Medulla oblongata (tissue), 1 donor: ENCODE measurements around the gene ZNF236.
A peak's percentile ranks its signal among the peaks of the same experiment; 100 is the strongest.
"Not testable (repeated sequence)": the region's sequence is repeated elsewhere in the genome, so short reads cannot be mapped to it uniquely, and the experiment has no call there.

Source experiments
- DNase-seq: peaks from one replicate; pipeline ENCODE4 v3.0.0-alpha.2; 2015; ENCODE audit errors: extremely low spot score

Gene ZNF236

DNA sequence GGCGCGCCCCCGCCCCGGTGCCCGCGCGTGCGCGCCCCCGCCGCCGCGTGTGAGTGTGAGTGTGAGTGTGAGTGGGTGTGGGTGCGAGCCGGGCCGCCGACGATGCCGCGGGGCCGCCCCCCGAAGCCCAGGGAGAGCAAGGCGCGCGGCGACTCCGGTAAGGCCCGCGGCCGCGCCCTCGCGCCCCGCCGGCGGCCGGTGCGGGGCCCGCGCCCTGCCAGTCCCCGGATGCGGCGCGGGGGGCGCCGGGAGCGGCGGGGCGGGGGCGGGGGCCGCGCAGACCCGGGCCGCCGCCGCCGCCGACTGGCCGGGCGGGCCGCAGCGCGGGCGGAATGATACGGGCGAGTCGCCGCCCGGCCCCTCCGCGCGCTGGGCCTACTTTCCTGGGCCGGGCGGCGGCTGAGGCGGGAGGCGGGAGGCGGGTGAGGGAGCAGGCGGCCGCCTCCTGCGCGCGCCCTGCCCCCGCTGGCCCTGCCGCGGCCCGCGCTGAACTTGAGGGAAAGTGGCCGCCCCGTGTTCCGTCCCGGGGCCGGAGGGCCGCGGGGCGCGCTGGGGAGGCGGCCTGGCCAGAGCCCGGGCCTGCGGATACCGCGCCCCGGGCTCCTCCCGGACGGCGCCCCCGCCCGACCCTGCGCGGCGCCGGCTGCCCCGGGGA, at the start of gene ZNF236:
ZNF236 (plus strand) TSS at position 52 of the 655 bp plus-strand sequence; CDS start at position 103, 51 bp downstream.
- DNase-seq = peak; percentile 58

DNA sequence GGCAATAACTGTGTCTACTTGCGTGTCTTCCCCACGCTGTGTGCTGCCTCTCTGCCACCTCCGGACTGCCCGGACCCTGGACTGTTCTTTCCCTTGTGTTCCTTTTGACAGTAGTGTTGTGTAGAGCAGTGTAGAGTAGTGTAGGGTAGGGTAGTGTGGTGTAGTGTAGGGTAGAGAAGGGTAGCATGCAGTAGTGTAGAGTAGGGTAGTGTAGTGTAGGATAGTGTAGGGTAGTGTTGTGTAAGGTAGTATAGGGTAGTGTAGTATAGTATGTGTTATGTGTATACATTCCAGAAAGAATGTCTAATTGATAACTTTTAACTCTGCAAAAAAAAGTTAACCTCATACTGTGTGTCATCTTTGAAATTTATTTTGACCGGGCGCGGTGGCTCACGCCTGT, 49.7 kb upstream of the ZNF236 start:
- no peak for DNase-seq

- DNase-seq = not testable (repeated sequence)
Observed at GRCh38 chr18:76777036-76777435, 45.3 kb upstream of the ZNF236 start.

- no peak for DNase-seq
Observed at GRCh38 chr18:76783786-76784484, 38.4 kb upstream of the ZNF236 start.

DNA sequence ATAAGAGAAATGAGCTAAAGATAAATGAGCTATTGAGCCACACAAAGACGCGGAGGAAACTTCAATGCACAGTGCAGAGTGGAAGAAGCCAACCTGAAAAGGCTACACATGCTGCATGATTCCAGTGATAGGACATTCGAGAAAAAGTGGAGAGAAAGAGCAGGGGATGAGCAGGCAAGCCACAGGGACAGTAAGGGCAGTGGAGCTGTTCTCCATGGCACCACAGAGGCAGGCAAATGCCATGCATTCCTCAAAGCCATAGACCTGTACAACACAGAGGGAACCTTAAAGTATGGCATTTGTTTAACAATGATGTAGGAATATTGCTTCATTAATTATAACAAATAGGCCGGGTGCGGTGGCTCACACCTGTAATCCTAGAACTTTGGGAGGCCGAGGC, 36.5 kb upstream of the ZNF236 start:
- DNase-seq = no peak

DNA sequence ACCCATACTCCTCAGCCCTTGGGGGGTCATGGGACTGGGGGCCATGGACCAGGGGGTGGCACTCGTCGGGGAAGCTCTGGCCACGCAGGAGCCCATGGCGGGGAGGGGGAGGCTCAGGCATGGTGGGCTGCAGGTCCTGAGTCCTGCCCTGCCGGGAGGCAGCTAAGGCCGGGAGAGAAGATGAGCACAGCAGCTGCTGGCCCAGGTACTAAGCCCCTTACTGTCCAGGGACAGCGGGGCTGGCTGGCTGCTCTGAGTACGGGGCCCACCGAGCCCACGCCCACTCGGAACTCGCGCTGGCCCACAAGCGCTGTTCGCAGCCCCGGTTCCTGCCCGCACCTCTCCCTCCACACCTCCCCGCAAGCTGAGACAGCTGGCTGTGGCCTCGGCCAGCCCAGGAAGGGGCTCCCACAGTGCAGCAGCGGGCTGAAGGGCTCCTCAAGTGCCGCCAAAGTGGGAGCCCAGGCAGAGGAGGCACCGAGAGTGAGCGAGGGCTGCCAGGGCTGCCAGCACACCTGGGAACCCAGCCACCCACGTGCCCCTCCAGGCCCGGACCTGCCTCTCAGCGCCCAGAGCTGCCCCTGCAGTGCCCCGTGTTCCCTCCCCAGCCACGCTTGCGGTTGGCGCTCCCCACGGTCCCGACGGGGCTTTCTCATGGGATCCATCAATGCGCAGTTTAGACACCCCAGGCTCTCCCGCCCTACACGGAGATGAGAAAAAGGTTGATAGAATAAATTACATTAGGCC, 33.6 kb upstream of the ZNF236 start:
- DNase-seq = no peak

DNA sequence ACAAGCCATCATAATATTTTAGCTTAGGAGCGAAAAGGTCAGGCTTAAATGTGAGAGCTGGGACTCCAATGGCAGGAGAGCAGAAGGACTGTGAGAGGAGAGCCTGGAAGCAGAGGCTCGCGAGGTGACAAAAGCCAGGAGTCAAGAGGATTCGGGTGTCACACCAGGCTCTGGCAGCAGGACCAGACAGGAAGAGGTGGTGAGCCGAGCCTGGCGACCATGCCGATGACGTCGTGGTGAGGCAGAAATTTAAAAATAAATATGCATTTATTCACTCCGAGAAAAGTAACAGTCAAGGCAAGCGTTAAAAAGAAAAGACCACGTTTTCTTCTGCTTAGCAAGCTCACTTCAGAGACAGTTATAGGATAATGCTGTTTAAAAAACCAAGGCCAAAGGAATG, 31.3 kb upstream of the ZNF236 start:
- no peak for DNase-seq

GRCh38 chr18:76791642-76792041, 30.7 kb upstream of the ZNF236 start:
- DNase-seq = no peak

- no peak for DNase-seq
Observed at GRCh38 chr18:76794326-76794725, 28.0 kb upstream of the ZNF236 start.

DNA sequence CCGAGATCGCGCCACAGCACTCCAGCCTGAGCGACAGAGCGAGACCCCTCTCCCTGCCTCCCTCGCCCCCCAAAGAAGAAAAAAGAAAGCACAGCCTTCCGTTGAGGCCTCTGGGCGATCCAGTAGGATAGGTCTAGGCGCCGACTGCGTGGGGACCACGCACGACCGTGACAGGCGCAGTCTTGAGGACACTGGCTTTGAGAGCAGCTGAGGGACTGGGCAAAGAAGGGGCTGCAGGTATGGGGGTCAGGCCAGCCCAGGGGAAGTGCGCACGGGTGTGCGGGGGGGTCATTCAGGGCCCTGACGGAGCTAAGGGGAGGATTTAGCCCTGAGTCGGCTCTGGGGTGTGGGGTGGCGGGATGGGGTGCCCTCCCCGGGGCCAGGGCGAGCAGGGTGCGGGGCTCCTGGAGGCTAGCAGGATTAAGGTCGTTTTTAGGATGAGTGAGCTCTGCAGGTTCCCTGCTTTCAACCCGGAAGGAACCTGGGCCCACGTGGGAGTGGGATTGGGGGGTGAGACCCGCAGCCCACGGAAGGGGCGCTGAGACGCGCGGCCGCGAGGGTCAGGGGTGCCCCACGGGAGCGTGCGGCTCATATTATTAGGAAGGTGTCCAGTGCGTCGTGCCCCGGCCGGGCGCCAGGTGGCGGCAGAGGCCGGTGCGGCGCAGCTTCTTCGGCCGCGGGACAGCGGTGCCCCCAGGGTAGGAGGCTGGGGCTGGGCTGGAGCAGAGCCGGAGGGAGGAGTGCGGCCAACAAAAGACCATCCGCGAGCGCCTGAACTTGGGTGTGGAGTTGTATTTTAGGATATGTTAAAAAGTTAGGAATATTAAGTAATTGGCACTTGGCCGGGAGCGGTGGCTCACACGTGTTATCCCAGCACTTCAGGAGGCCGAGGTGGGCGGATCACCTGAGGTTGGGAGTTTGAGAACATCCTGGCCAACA, 20.5 kb upstream of the ZNF236 start:
- DNase-seq = peak; percentile 46

- no peak for DNase-seq
Observed at GRCh38 chr18:76803413-76803812, 18.9 kb upstream of the ZNF236 start.

- peak; percentile 81 for DNase-seq
Observed at GRCh38 chr18:76803814-76804213, 18.5 kb upstream of the ZNF236 start.

- peak; percentile 16 for DNase-seq
Observed at GRCh38 chr18:76805221-76805620, 17.1 kb upstream of the ZNF236 start.

GRCh38 chr18:76806301-76806700, 16.1 kb upstream of the ZNF236 start:
- DNase-seq = no peak

DNA sequence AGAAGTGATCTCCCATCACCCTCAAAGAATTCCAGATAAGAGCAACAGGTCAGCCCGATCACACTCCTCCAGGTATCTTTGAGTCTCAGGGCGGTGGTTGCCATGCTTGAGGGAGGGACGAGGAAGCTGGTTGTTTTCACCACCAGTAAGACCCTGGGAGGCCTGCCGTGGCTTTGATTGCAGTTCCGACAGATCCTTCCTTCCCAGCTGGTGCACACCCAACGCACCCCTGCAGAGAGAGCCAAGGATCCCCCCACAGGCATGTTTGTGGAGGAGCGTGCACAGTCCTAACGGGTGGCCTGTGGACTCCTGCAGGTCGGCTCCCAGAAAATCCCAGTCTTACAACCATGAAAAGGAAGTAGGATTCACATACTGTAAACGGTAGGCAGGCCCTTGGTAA, 13.8 kb upstream of the ZNF236 start:
- no peak for DNase-seq

GRCh38 chr18:76811530-76811929, 10.8 kb upstream of the ZNF236 start:
- not testable (repeated sequence) for DNase-seq

DNA sequence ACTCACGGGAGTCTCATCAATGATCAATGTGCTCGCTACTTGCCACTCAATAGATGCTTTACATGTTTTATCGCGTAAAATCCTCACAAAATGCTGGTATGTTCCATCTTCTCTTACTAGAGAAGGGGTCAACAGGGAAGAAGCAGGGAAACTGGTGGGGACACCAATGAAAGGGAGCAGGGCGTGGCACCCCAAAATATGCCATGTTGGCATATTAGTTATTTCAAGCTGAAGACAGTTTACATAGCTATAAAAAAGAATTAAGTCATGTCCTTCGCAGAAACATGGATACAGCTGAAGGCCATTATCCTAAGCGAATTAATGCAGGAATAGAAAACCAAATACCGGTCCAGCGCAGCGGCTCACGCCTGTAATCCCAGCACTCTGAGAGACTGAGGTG, 8.1 kb upstream of the ZNF236 start:
- no peak for DNase-seq

DNA sequence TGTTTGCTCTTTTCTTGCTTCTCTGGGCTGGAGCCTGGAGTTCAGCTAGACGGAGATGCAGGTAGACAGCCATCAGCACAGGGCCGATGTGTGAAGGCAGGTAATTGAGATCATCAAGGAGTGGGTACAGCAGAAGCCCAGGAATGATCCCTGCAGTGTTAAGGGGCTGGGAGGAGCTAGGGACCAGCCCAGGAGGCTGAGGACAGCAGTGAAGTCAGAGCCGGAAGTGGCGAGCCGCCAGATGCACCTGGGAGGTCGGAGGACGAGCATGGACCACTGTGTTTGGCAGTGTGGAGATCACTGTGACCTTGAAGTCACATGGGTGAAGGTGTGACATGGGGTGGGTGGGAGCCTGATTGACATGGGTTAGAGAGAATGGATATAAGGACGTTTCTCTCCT, 6.2 kb upstream of the ZNF236 start:
- DNase-seq = no peak

GRCh38 chr18:76817888-76818611, 4.3 kb upstream of the ZNF236 start:
- DNase-seq = no peak

- DNase-seq = no peak
Observed at GRCh38 chr18:76819411-76820136, 2.8 kb upstream of the ZNF236 start.
